Ishikawa (cell line): ENCODE results near the gene SLC15A3.

ENCODE experiments used
- RAD21 ChIP-seq: IDR thresholded peaks from 2 replicates; pipeline ENCODE4 v1.6.1; 2012; ENCODE audit warnings: low read depth
- ZBTB7A ChIP-seq: IDR thresholded peaks from 2 replicates; pipeline ENCODE4 v1.6.1; 2012; ENCODE audit warnings: low read depth
- TF ChIP-seq, protein P1 (sequence below): IDR thresholded peaks from 2 replicates; pipeline ENCODE4 v1.6.1; 2012; ENCODE audit warnings: low read depth, mild to moderate bottlenecking

DNA sequence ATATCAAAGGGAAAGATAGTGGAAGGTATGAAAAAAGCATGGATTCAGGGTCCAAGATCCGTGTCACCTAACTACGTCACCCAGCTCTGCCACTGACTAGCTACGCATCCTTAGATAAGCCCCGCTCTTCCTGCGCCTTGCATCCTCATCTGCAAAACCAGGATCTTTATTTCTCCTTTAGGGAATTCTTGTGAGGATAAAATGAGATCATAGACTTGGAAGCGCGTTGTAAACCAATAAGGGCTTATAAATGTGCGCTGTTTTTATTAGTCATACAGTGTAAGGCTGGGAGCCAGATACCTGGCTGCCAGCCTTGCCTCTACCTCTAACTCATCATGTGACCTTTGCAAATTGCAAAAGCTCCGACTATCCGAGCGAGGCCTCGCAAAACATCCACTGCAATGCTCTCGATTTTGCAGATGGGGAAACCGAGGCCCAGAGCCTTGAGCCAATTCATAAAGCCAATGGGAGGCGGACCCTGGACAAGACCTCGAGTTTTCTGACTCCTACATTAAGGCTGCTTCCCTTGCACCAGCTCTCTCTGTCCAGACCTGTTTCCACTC lies 46.3 kb downstream of the SLC15A3 start:
- no peak for TF ChIP-seq RAD21
- TF ChIP-seq, protein P1, sequence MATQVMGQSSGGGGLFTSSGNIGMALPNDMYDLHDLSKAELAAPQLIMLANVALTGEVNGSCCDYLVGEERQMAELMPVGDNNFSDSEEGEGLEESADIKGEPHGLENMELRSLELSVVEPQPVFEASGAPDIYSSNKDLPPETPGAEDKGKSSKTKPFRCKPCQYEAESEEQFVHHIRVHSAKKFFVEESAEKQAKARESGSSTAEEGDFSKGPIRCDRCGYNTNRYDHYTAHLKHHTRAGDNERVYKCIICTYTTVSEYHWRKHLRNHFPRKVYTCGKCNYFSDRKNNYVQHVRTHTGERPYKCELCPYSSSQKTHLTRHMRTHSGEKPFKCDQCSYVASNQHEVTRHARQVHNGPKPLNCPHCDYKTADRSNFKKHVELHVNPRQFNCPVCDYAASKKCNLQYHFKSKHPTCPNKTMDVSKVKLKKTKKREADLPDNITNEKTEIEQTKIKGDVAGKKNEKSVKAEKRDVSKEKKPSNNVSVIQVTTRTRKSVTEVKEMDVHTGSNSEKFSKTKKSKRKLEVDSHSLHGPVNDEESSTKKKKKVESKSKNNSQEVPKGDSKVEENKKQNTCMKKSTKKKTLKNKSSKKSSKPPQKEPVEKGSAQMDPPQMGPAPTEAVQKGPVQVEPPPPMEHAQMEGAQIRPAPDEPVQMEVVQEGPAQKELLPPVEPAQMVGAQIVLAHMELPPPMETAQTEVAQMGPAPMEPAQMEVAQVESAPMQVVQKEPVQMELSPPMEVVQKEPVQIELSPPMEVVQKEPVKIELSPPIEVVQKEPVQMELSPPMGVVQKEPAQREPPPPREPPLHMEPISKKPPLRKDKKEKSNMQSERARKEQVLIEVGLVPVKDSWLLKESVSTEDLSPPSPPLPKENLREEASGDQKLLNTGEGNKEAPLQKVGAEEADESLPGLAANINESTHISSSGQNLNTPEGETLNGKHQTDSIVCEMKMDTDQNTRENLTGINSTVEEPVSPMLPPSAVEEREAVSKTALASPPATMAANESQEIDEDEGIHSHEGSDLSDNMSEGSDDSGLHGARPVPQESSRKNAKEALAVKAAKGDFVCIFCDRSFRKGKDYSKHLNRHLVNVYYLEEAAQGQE, result no peak
- TF ChIP-seq ZBTB7A, result no peak
